Smooth muscle cell (in vitro differentiated cells): ENCODE data around the gene ATAD1. TPM values are rescaled to one million over a fixed set of nuclear protein-coding genes. Genes with fewer than 3 reads are reported as not detected.

Experiments used
- DNase-seq: peaks from one replicate; lab custom pipeline; 2025; ENCODE audit not compliant: unreplicated experiment; lab: John Stamatoyannopoulos, UW
- H2AFZ ChIP-seq: fragments of 200-600 bp; sonication (generic); 2 replicates; pipeline ENCODE4 v1.6.0; 2016; ENCODE audit warnings: antibody characterized with exemption, low read depth, mild to moderate bottlenecking
- H3F3A ChIP-seq: fragments of 200-600 bp; sonication (generic); 2 replicates; pipeline ENCODE4 v1.6.0; 2017; ENCODE audit warnings: antibody characterized with exemption, low read depth
- H3K27ac ChIP-seq: fragments of 200-600 bp; sonication (generic); 2 replicates; pipeline ENCODE4 v1.5.1; 2016; ENCODE audit warnings: low read depth, mild to moderate bottlenecking
- H3K27me3 ChIP-seq: fragments of 200-600 bp; sonication (generic); 2 replicates; pipeline ENCODE4 v1.6.1; 2016; ENCODE audit warnings: low read depth, mild to moderate bottlenecking
- H3K36me3 ChIP-seq: fragments of 200-600 bp; sonication (generic); 2 replicates; pipeline ENCODE4 v1.5.1; 2016; ENCODE audit warnings: low read depth
- H3K4me1 ChIP-seq: fragments of 200-600 bp; sonication (generic); 2 replicates; pipeline ENCODE4 v1.5.1; 2016; ENCODE audit warnings: low read depth
- H3K4me2 ChIP-seq: fragments of 200-600 bp; sonication (generic); 2 replicates; pipeline ENCODE4 v1.6.0; 2016; ENCODE audit warnings: mild to moderate bottlenecking
- H3K4me3 ChIP-seq: fragments of 200-600 bp; sonication (generic); 2 replicates; pipeline ENCODE4 v1.5.1; 2016; ENCODE audit warnings: mild to moderate bottlenecking
- H3K79me2 ChIP-seq: fragments of 200-600 bp; sonication (generic); 2 replicates; pipeline ENCODE4 v1.6.0; 2016; ENCODE audit warnings: low read depth, mild to moderate bottlenecking
- H3K9ac ChIP-seq: fragments of 200-600 bp; sonication (generic); 2 replicates; pipeline ENCODE4 v1.6.0; 2016; ENCODE audit warnings: low read depth
- H3K9me3 ChIP-seq: fragments of 200-600 bp; sonication (generic); replicated peaks from 2 replicates; pipeline ENCODE4 v1.5.1; 2016; ENCODE audit warnings: low read depth
- H4K20me1 ChIP-seq: fragments of 200-600 bp; sonication (generic); 2 replicates; pipeline ENCODE4 v1.6.0; 2016; ENCODE audit warnings: low read depth
- CTCF ChIP-seq: fragments of 200-600 bp; sonication (generic); IDR thresholded peaks from 2 replicates; pipeline ENCODE4 v1.5.1; 2017; ENCODE audit warnings: borderline replicate concordance, mild to moderate bottlenecking, antibody characterized with exemption; ENCODE audit not compliant: insufficient read depth, poor library complexity, severe bottlenecking
- WGBS: methylation state at CpG from one replicate; pipeline ENCODE4 v1.1.7; 2016; ENCODE audit warnings: low lambda C conversion rate; 5-methylcytosine and 5-hydroxymethylcytosine counted together
- polyA plus RNA-seq: library from polyadenylated mRNA; unstranded; fragments of >200 nt; fragmentation: Nextera tagmentation; extraction: Ambion mirVana; gene quantifications from 2 replicates; pipeline ENCODE4 v1.2.1, GENCODE V29; 2016
- total RNA-seq: library from RNA; depleted of rRNA; stranded (reverse); fragments of >200 nt; gene quantifications from 2 replicates; pipeline ENCODE4 v1.2.3, GENCODE V29; 2014

Gene ATAD1
- total and polyA plus RNA-seq, 2 experiments from 2014 or later: 38.1 to 71.8 TPM

GRCh38 chr10:87764072-87764934, 53.7 kb downstream of the ATAD1 start:
- Histone ChIP-seq H3K27ac (no peak overlapping the region), H3K36me3 (peaks cover 18% of the 10 kb centered on the region), H3K4me1 (no peaks in the 10 kb centered on the region), H3K4me2 (no peak overlapping the region), H3K4me3 (no peak overlapping the region), H3K9me3 (no peaks in the 10 kb centered on the region), H3F3A (peaks cover 8% of the 10 kb centered on the region), H4K20me1 (peaks cover 10% of the 10 kb centered on the region), H2AFZ (no peak overlapping the region), H3K9ac (no peak overlapping the region), H3K27me3 (no peaks in the 10 kb centered on the region), H3K79me2 (no peaks in the 10 kb centered on the region)
- 94% methylated on average over 13 of the region's 13 CpGs for WGBS
- DNase-seq: no peak
- TF ChIP-seq CTCF: no peak

GRCh38 chr10:87763086-87763861, 54.8 kb downstream of the ATAD1 start:
- 89% methylated on average over 5 of the region's 5 CpGs for WGBS
- no peak overlapping the region for H3K4me3 ChIP-seq
- TF ChIP-seq CTCF: no peak

GRCh38 chr10:87761892-87762291, 56.1 kb downstream of the ATAD1 start:
- Histone ChIP-seq H3F3A (peaks cover 8% of the 10 kb centered on the region), H3K4me3 (no peak overlapping the region), H4K20me1 (peaks cover 10% of the 10 kb centered on the region), H3K27ac (peak overlapping the region; percentile 34), H2AFZ (no peak overlapping the region), H3K36me3 (peaks cover 8% of the 10 kb centered on the region), H3K9ac (no peak overlapping the region), H3K79me2 (no peaks in the 10 kb centered on the region), H3K9me3 (no peaks in the 10 kb centered on the region), H3K27me3 (no peaks in the 10 kb centered on the region), H3K4me1 (no peaks in the 10 kb centered on the region), H3K4me2 (peak overlapping the region; percentile 32)
- WGBS: 57% methylated on average over 2 of the region's 2 CpGs
- TF ChIP-seq CTCF: no peak
- DNase-seq: no peak

More at GRCh38 chr10:87763086-87763861, 54.8 kb downstream of the ATAD1 start:
- Histone ChIP-seq H3K79me2 (no peaks in the 10 kb centered on the region), H3K9ac (no peak overlapping the region), H3K27ac (no peak overlapping the region), H3K27me3 (no peaks in the 10 kb centered on the region), H4K20me1 (peaks cover 10% of the 10 kb centered on the region), H3K4me1 (no peaks in the 10 kb centered on the region), H3K4me2 (no peak overlapping the region), H3K36me3 (peaks cover 15% of the 10 kb centered on the region), H3F3A (peaks cover 8% of the 10 kb centered on the region), H2AFZ (no peak overlapping the region), H3K9me3 (no peaks in the 10 kb centered on the region)
- DNase-seq: no peak
